ENCODE measurements around the gene H2BK1. TPM values are rescaled to one million over a fixed set of nuclear protein-coding genes. Genes with fewer than 3 reads are reported as not detected.

The H2BK1 gene
- total RNA-seq, 6 experiments from 2014 or later = not detected

- H3K27me3 ChIP-seq = peaks cover 0 to 6% of the 10 kb centered on the region in 2 donors
- H3K27ac ChIP-seq = no peak overlapping the region
- WGBS (ENCODE audit: insufficient coverage, low coverage, low lambda C conversion rate, missing lambda C conversion rate) = 87% methylated on average over 3 of the region's 4 CpGs
- intact Hi-C loops (cut with DNase I) = no loop called here
- DNase-seq = no peak
- H3K4me1 ChIP-seq = peaks cover 0 to 11% (median 0%) of the 10 kb centered on the region in 4 donors
- ATAC-seq = no peak
- H3K9me3 ChIP-seq = no peaks in the 10 kb centered on the region
- no peak overlapping the region for H3K4me3 ChIP-seq
- H3K36me3 ChIP-seq = peaks cover 0 to 22% (median 0%) of the 10 kb centered on the region in 4 donors
- no peak for TF ChIP-seq POLR2A (IDR thresholded peaks at IDR 0.05)
- no peak for TF ChIP-seq CTCF (IDR thresholded peaks at IDR 0.05)
Measured at GRCh38 chr7:151240536-151240935, 30.2 kb upstream of the H2BK1 start.

- no peak for TF ChIP-seq POLR2A (IDR thresholded peaks at IDR 0.05)
- no peak for TF ChIP-seq CTCF (IDR thresholded peaks at IDR 0.05)
- peaks cover 0 to 23% (median 0%) of the 10 kb centered on the region in 4 donors for H3K36me3 ChIP-seq
- intact Hi-C loops (cut with DNase I) = no loop called here
- H3K27me3 ChIP-seq = peaks cover 0 to under 1% of the 10 kb centered on the region in 2 donors
- H3K4me3 ChIP-seq = no peak overlapping the region
- 85% methylated on average over 9 of the region's 11 CpGs for WGBS (ENCODE audit: insufficient coverage, low coverage, low lambda C conversion rate, missing lambda C conversion rate)
- DNase-seq (no peak), ATAC-seq (no peak)
- no peak overlapping the region for H3K27ac ChIP-seq
- H3K4me1 ChIP-seq = peaks cover 0 to 7% (median 0%) of the 10 kb centered on the region in 4 donors
- H3K9me3 ChIP-seq = no peaks in the 10 kb centered on the region
Measured at GRCh38 chr7:151239837-151240459, 29.7 kb upstream of the H2BK1 start.

GRCh38 chr7:151238924-151239836 is 28.9 kb upstream of the H2BK1 start:
- DNase-seq = no peak
- no peak for ATAC-seq
- no peaks in the 10 kb centered on the region for H3K9me3 ChIP-seq
- TF ChIP-seq CTCF (IDR thresholded peaks at IDR 0.05) (no peak), POLR2A (IDR thresholded peaks at IDR 0.05) (no peak)
- 87% methylated on average over 12 of the region's 25 CpGs for WGBS (ENCODE audit: insufficient coverage, low coverage, low lambda C conversion rate, missing lambda C conversion rate)
- H3K4me3 ChIP-seq = no peak overlapping the region
- no peaks in the 10 kb centered on the region for H3K27me3 ChIP-seq
- no peak overlapping the region for H3K27ac ChIP-seq
- intact Hi-C loops (cut with DNase I) = no loop called here
- peaks cover 0 to 23% (median 0%) of the 10 kb centered on the region in 4 donors for H3K36me3 ChIP-seq
- peaks cover 0 to 2% (median under 1%) of the 10 kb centered on the region in 4 donors for H3K4me1 ChIP-seq

GRCh38 chr7:151238190-151238810 is 28.0 kb upstream of the H2BK1 start:
- Histone ChIP-seq H3K27me3 (no peaks in the 10 kb centered on the region), H3K27ac (no peak overlapping the region), H3K4me3 (no peak overlapping the region), H3K4me1 (peaks cover 0 to 9% (median 3%) of the 10 kb centered on the region in 4 donors), H3K9me3 (no peaks in the 10 kb centered on the region), H3K36me3 (peaks cover 0 to 23% (median 0%) of the 10 kb centered on the region in 4 donors)
- ATAC-seq (no peak), DNase-seq (no peak)
- no peak for TF ChIP-seq CTCF (IDR thresholded peaks at IDR 0.05)
- 56% methylated on average over 3 of the region's 17 CpGs for WGBS (ENCODE audit: insufficient coverage, low coverage, low lambda C conversion rate, missing lambda C conversion rate)
- intact Hi-C loops (cut with DNase I) = no loop called here

Measured in right lobe of liver (tissue), 6 donors.